B cell (primary cell): ENCODE data around the gene TTC4.

Experiments used
- CTCF ChIP-seq: fragments of 200-600 bp; IDR thresholded peaks from one replicate; pipeline ENCODE4 v1.8.0; 2022; ENCODE audit warnings: antibody characterized with exemption, mild to moderate bottlenecking
- EZH2 ChIP-seq: IDR thresholded peaks from 2 replicates; pipeline ENCODE4 v1.6.1; 2012; ENCODE audit warnings: borderline replicate concordance, low read depth, mild to moderate bottlenecking, moderate library complexity, low read length; ENCODE audit not compliant: insufficient read depth, poor library complexity, severe bottlenecking

GRCh38 chr1:54777011-54777410 lies 61.4 kb downstream of the TTC4 start:
- no peak for TF ChIP-seq CTCF
- TF ChIP-seq EZH2: no peak
